ENCODE data around the gene GHRH.

The GHRH gene

GRCh38 chr20:37205794-37206193, 55.8 kb downstream of the GHRH start:
- Mint-ChIP-seq H3K36me3 (peaks cover 58% of the 10 kb centered on the region), H3K4me1 (no peaks in the 10 kb centered on the region), H3K9me3 (no peaks in the 10 kb centered on the region), H3K27ac (no peak overlapping the region), H3K27me3 (no peaks in the 10 kb centered on the region), H3K4me3 (no peak overlapping the region)
- CTCF ChIA-PET = interaction anchor here (0.8 to 2.4 kb wide), 3 partner anchors 10 to 19 kb away, joined by 3 to 5 read pairs (median 5); no protein-coding TSS in a partner anchor
- DNase-seq = no peak

GRCh38 chr20:37205130-37205529, 56.5 kb downstream of the GHRH start:
- DNase-seq = no peak
- Mint-ChIP-seq H3K27ac (no peak overlapping the region), H3K4me3 (no peak overlapping the region), H3K27me3 (no peaks in the 10 kb centered on the region), H3K36me3 (peaks cover 59% of the 10 kb centered on the region), H3K9me3 (no peaks in the 10 kb centered on the region), H3K4me1 (no peaks in the 10 kb centered on the region)
- CTCF ChIA-PET = interaction anchor here (0.8 to 2.4 kb wide), 3 partner anchors 10 to 20 kb away, joined by 3 to 5 read pairs (median 5); no protein-coding TSS in a partner anchor

GRCh38 chr20:37204056-37204455, 57.6 kb downstream of the GHRH start:
- Mint-ChIP-seq H3K4me3 (no peak overlapping the region), H3K4me1 (no peaks in the 10 kb centered on the region), H3K27me3 (no peaks in the 10 kb centered on the region), H3K9me3 (no peaks in the 10 kb centered on the region), H3K36me3 (peaks cover 62% of the 10 kb centered on the region), H3K27ac (no peak overlapping the region)
- CTCF ChIA-PET = interaction anchor here (0.6 to 2.4 kb wide), 3 partner anchors 8 to 73 kb away, joined by 4 to 5 read pairs (median 5); no protein-coding TSS in a partner anchor
- no peak for DNase-seq

GRCh38 chr20:37202267-37202943, 59.2 kb downstream of the GHRH start:
- CTCF ChIA-PET = interaction anchor here (0.9 to 3.4 kb wide), 6 partner anchors 9 to 331 kb away, joined by 3 to 19 read pairs (median 3); no protein-coding TSS in a partner anchor
- peak; percentile 53 for DNase-seq
- peaks cover 60% of the 10 kb centered on the region for H3K36me3 Mint-ChIP-seq
- no peak overlapping the region for H3K4me3 Mint-ChIP-seq
- H3K9me3 Mint-ChIP-seq = no peaks in the 10 kb centered on the region
- H3K4me1 Mint-ChIP-seq = no peaks in the 10 kb centered on the region
- H3K27ac Mint-ChIP-seq = no peak overlapping the region
- H3K27me3 Mint-ChIP-seq = no peaks in the 10 kb centered on the region

- Mint-ChIP-seq H3K9me3 (no peaks in the 10 kb centered on the region), H3K27me3 (no peaks in the 10 kb centered on the region), H3K4me3 (no peak overlapping the region), H3K4me1 (peaks cover 4% of the 10 kb centered on the region), H3K36me3 (peaks cover 60% of the 10 kb centered on the region), H3K27ac (no peak overlapping the region)
- CTCF ChIA-PET = interaction anchor here (0.9 to 3.4 kb wide), 5 partner anchors 11 to 333 kb away, joined by 3 to 19 read pairs (median 3); partner anchors contain the start of genes MROH8 and RPN2
- no peak for DNase-seq
Measured at GRCh38 chr20:37201827-37202162, 59.8 kb downstream of the GHRH start.

Data from activated naive CD4-positive, alpha-beta T cell treated with anti-CD3 and anti-CD28 coated beads, Interleukin-2, amount 10 ng/mL, durations not matched to agents 7 days and 5 days (primary cell).